HepG2 (cell line): Measurements from ENCODE around the gene CACHD1. TPM values are rescaled to one million over a fixed set of nuclear protein-coding genes. Genes with fewer than 3 reads are reported as not detected.

Experiments used
- ATAC-seq: fragments of 200-7000 bp; cut with Tn5 transposase; 3 replicates; pipeline ENCODE4 v1.9.1; 2020; ENCODE audit warnings: mild to moderate bottlenecking, moderate library complexity
- BruUV-seq: library from RNA; stranded (reverse); fragments of 400-500 nt; replicated peaks from 2 replicates; lab custom pipeline; 2021; lab: Mats Ljungman, UMichigan
- CTCF ChIA-PET: fragments of 300-600 bp; formaldehyde crosslinking; extraction: SDS; loops from one replicate; lab custom pipeline; 2021; ENCODE audit warnings: low total read pairs, inconsistent platforms, low intra/inter-chr PET ratio; lab: Yijun Ruan, JAX
- POLR2A ChIA-PET: fragments of 350-600 bp; sonication (Branson Sonifier 250); formaldehyde crosslinking; loops from one replicate; lab custom pipeline; 2020; ENCODE audit warnings: antibody characterized with exemption, inconsistent platforms; lab: Yijun Ruan, JAX
- DNase-seq: peaks from one replicate; pipeline ENCODE4 v3.0.0-alpha.2; 2015; ENCODE audit warnings: low spot score
- FAIRE-seq: peaks from 3 replicates; lab custom pipeline; 2011; peaks lifted over from hg19 to GRCh38; lab: Jason Lieb, UNC
- H2AFZ ChIP-seq: one replicate; pipeline ENCODE4 v1.6.1; 2011; ENCODE audit warnings: low read length, inconsistent platforms
- H3K27ac ChIP-seq: fragments of 300-600 bp; 3 replicates; pipeline ENCODE4 v1.8.0; 2011; ENCODE audit warnings: mixed run types, mild to moderate bottlenecking, mixed read lengths, low read length, inconsistent platforms; ENCODE audit not compliant: insufficient read depth; ENCODE audit errors: extremely low read length
- H3K27me3 ChIP-seq, 2 experiments: fragments of 200-600 bp in 1 of 2; 2 replicates in 1 of 2; 3 replicates in 1 of 2; pipeline versions ENCODE4 v1.6.0 to v1.8.0; 2011; ENCODE audit warnings: low read length in 2 of 2, mild to moderate bottlenecking in 2 of 2, moderate library complexity in 2 of 2, inconsistent platforms in 1 of 2; ENCODE audit not compliant: insufficient read depth in 2 of 2, control insufficient read depth in 1 of 2
- H3K36me3 ChIP-seq, 2 experiments: fragments of 200-600 bp in 1 of 2; replicated peaks in 1 of 2; 2 replicates in 1 of 2; 3 replicates in 1 of 2; pipeline versions ENCODE4 v1.5.1 to v1.8.0; 2011; ENCODE audit warnings: low read length in 2 of 2, inconsistent platforms in 1 of 2; ENCODE audit not compliant: insufficient read depth in 2 of 2, control insufficient read depth in 1 of 2
- H3K4me1 ChIP-seq: 2 replicates; pipeline ENCODE4 v1.5.1; 2012; ENCODE audit warnings: low read length, inconsistent platforms; ENCODE audit not compliant: insufficient read depth
- H3K4me2 ChIP-seq: 2 replicates; pipeline ENCODE4 v1.6.0; 2011; ENCODE audit warnings: low read depth, low read length, inconsistent platforms
- H3K4me3 ChIP-seq, 3 experiments: fragments of 200-600 bp in 1 of 3; sonication (generic), shearing (Covaris generic) in 1 of 3; replicated peaks in 1 of 3; 2 replicates each; pipeline ENCODE4 v1.5.1; 2011 to 2016; ENCODE audit warnings: low read length in 3 of 3, inconsistent platforms in 2 of 3, low read depth in 2 of 3, mild to moderate bottlenecking in 2 of 3, control low read depth in 1 of 3, mixed read lengths in 1 of 3; ENCODE audit not compliant: insufficient read depth in 1 of 3
- H3K79me2 ChIP-seq: one replicate; pipeline ENCODE4 v1.6.1; 2011; ENCODE audit warnings: low read length, inconsistent platforms; ENCODE audit not compliant: insufficient read depth
- H3K9ac ChIP-seq: 2 replicates; pipeline ENCODE4 v1.6.0; 2011; ENCODE audit warnings: mild to moderate bottlenecking, low read depth, low read length, inconsistent platforms; ENCODE audit not compliant: insufficient read depth
- H3K9me3 ChIP-seq: 2 replicates; pipeline ENCODE4 v1.5.1; 2012; ENCODE audit warnings: mild to moderate bottlenecking, low read length
- H4K20me1 ChIP-seq: 2 replicates; pipeline ENCODE4 v1.6.0; 2011; ENCODE audit warnings: inconsistent platforms, mild to moderate bottlenecking, low read length, moderate library complexity; ENCODE audit not compliant: insufficient read depth
- AHDC1 ChIP-seq: sonication (generic); formaldehyde crosslinking; IDR thresholded peaks from 2 replicates; pipeline ENCODE4 v1.5.1; 2020; ENCODE audit warnings: mild to moderate bottlenecking, missing genetic modification reagents, borderline replicate concordance
- DPF2 ChIP-seq: sonication (generic); formaldehyde crosslinking; IDR thresholded peaks from 2 replicates; pipeline ENCODE4 v1.4.0; 2020; ENCODE audit warnings: mild to moderate bottlenecking, low read depth, missing genetic modification reagents, borderline replicate concordance
- EED ChIP-seq: sonication (generic); formaldehyde crosslinking; IDR thresholded peaks from 2 replicates; pipeline ENCODE4 v1.5.0; 2020; ENCODE audit warnings: mild to moderate bottlenecking, missing genetic modification reagents
- GZF1 ChIP-seq: sonication (generic); formaldehyde crosslinking; IDR thresholded peaks from 2 replicates; pipeline ENCODE4 v1.5.1; 2020; ENCODE audit warnings: mild to moderate bottlenecking, missing genetic modification reagents
- KAT2B ChIP-seq: fragments of 150-350 bp; IDR thresholded peaks from 2 replicates; pipeline ENCODE4 v1.6.1; 2014; ENCODE audit warnings: low read depth, low read length, borderline replicate concordance
- KMT2B ChIP-seq: IDR thresholded peaks from 2 replicates; pipeline ENCODE4 v1.6.1; 2016; ENCODE audit warnings: missing genetic modification reagents, missing compliant biosample characterization
- NR1H2 ChIP-seq: sonication (generic); formaldehyde crosslinking; IDR thresholded peaks from 2 replicates; pipeline ENCODE4 v1.8.1; 2022; ENCODE audit warnings: low read depth, missing genetic modification reagents, borderline replicate concordance
- SRY ChIP-seq: sonication (generic); formaldehyde crosslinking; IDR thresholded peaks from 2 replicates; pipeline ENCODE4 v1.8.0; 2022; ENCODE audit warnings: mild to moderate bottlenecking, missing genetic modification reagents
- USF2 ChIP-seq, 2 experiments: sonication (generic) in 1 of 2; formaldehyde crosslinking in 1 of 2; IDR thresholded peaks; 2 replicates each; pipeline versions ENCODE4 v1.5.1 to v1.6.1; 2011 to 2020; ENCODE audit warnings: borderline replicate concordance in 1 of 2, low read depth in 1 of 2, low read length in 1 of 2, mild to moderate bottlenecking in 1 of 2, missing genetic modification reagents in 1 of 2, moderate library complexity in 1 of 2
- ZMYM4 ChIP-seq: sonication (generic); formaldehyde crosslinking; IDR thresholded peaks from 2 replicates; pipeline ENCODE4 v1.8.1; 2023; ENCODE audit warnings: mild to moderate bottlenecking, missing genetic modification reagents
- ZNF691 ChIP-seq: sonication (generic); formaldehyde crosslinking; IDR thresholded peaks from 2 replicates; pipeline ENCODE4 v1.4.0; 2020; ENCODE audit warnings: missing genetic modification reagents, low read depth, mild to moderate bottlenecking, borderline replicate concordance
- ZNF773 ChIP-seq: sonication (generic); formaldehyde crosslinking; IDR thresholded peaks from 2 replicates; pipeline ENCODE4 v1.4.0; 2020; ENCODE audit warnings: missing genetic modification reagents, borderline replicate concordance
- WGBS: methylation state at CpG from one replicate; pipeline ENCODE4 v1.1.6; 2017; ENCODE audit warnings: low lambda C conversion rate; 5-methylcytosine and 5-hydroxymethylcytosine counted together
- in situ Hi-C: cut with HindIII; loops from 2 replicates; pipeline ENCODE4 v1.10.0; 2017; ENCODE audit warnings: low pct_unique_long_range_greater_than_20kb; ENCODE audit not compliant: extremely low pct_ligation_motif_present
- intact Hi-C: fragments of 100-400 bp; cut with micrococcal nuclease; formaldehyde crosslinking; loops from one replicate; pipeline ENCODE4 v1.10.0; 2022; ENCODE audit not compliant: unreplicated experiment
- polyA plus RNA-seq, 8 experiments: library from polyadenylated mRNA; depleted of rRNA in 3 of 8; stranded (reverse) in 7 of 8; unstranded in 1 of 8; fragments of >200 nt; fragmentation: Illumina TruSeq in 4 of 8; extraction: Trizol in 4 of 8; gene quantifications; 2 replicates each; pipeline versions ENCODE4 v1.2.1 to v1.2.3, GENCODE V29; 2011 to 2016; ENCODE audit warnings: low read depth in 4 of 8, missing spikeins in 1 of 8, mixed read lengths in 1 of 8; ENCODE audit not compliant: insufficient read depth in 1 of 8
- total RNA-seq, 5 experiments: library from RNA; depleted of rRNA; stranded (reverse); fragments of >200 nt; fragmentation: Illumina TruSeq; extraction: Trizol; gene quantifications; 2 replicates each; pipeline ENCODE4 v1.2.3, GENCODE V29; 2016; ENCODE audit warnings: low read depth in 1 of 5

The CACHD1 gene
- total and polyA plus RNA-seq, 2 of the 13 experiments (the other 11 are each of a cell fraction or from before 2014, with no cell fraction given) = 0.11 TPM; not detected in 1

- CTCF ChIA-PET = interaction anchor here (2.2 kb wide), 1 partner anchor 138 kb away, joined by 19 read pairs; no protein-coding TSS in a partner anchor
- ATAC-seq = no peak
Measured at GRCh38 chr1:64685765-64686341, 215.9 kb downstream of the CACHD1 start.

More at GRCh38 chr1:64685765-64686341, 215.9 kb downstream of the CACHD1 start:
- Histone ChIP-seq H3K4me3 (no peak overlapping the region), H3K27ac (no peak overlapping the region), H2AFZ (no peak overlapping the region), H4K20me1 (no peaks in the 10 kb centered on the region), H3K9ac (no peak overlapping the region), H3K36me3 (no peaks in the 10 kb centered on the region), H3K4me1 (no peaks in the 10 kb centered on the region), H3K4me2 (no peak overlapping the region), H3K27me3 (no peaks in the 10 kb centered on the region; a peak in 2 of 5 replicates), H3K9me3 (no peaks in the 10 kb centered on the region), H3K79me2 (no peaks in the 10 kb centered on the region)
- BruUV-seq = no TSS peak
- TF ChIP-seq KMT2B (CRISPR knock-in tag) = no peak
- no peak for TF ChIP-seq ZMYM4 (CRISPR knock-in tag)
- TF ChIP-seq ZNF691 = no peak
- no peak for TF ChIP-seq USF2 (IDR thresholded peaks at IDR 0.05; ENCODE audit: low read depth, low read length)
- no peak for TF ChIP-seq USF2 (CRISPR knock-in tag; IDR thresholded peaks at IDR 0.05; ENCODE audit: borderline replicate concordance)
- no peak for TF ChIP-seq EED (CRISPR knock-in tag)
- no peak for TF ChIP-seq AHDC1 (CRISPR knock-in tag)
- no peak for TF ChIP-seq KAT2B
- no peak for TF ChIP-seq DPF2 (CRISPR knock-in tag)
- no peak for TF ChIP-seq GZF1
- no peak for TF ChIP-seq NR1H2 (CRISPR knock-in tag)
- TF ChIP-seq ZNF773 (CRISPR knock-in tag) = no peak
- TF ChIP-seq SRY (CRISPR knock-in tag) = no peak
- DNase-seq (no peak), FAIRE-seq (no peak)
- in situ Hi-C loops = loop anchor here (5.0 kb wide), 1 partner anchor 141 kb away; no protein-coding TSS in a partner anchor
- intact Hi-C loops = loop anchor here (1.0 kb wide), 3 partner anchors 58 to 334 kb away; no protein-coding TSS in a partner anchor
- POLR2A ChIA-PET = no interaction called here
- WGBS = 15% methylated on average over 6 of the region's 6 CpGs
